Activated CD4-positive, alpha-beta T cell treated with anti-CD3 and anti-CD28 coated beads, Interleukin-2, amount 10 ng/mL, durations not matched to agents 7 days and 5 days (primary cell): Measurements from ENCODE around the gene ZBTB39. TPM values are rescaled to one million over a fixed set of nuclear protein-coding genes. Genes with fewer than 3 reads are reported as not detected.

Experiments
- CTCF ChIA-PET: fragments of 350-600 bp; sonication (Branson Sonifier 250); formaldehyde crosslinking; loops from one replicate; lab custom pipeline; 2021; ENCODE audit warnings: antibody characterized with exemption; lab: Charles Lee
- POLR2A ChIA-PET: fragments of 350-600 bp; sonication (Branson Sonifier 250); formaldehyde crosslinking; loops from one replicate; lab custom pipeline; 2021; ENCODE audit warnings: antibody characterized with exemption; lab: Charles Lee
- DNase-seq: peaks from one replicate; pipeline ENCODE4 v3.0.0-alpha.2; 2020
- H3K27ac Mint-ChIP-seq: one replicate; pipeline ENCODE4 v1.8.0; 2021; ENCODE audit warnings: mild to moderate bottlenecking, moderate library complexity, mixed read lengths
- H3K27me3 Mint-ChIP-seq: one replicate; pipeline ENCODE4 v1.8.0; 2021; ENCODE audit warnings: mixed read lengths
- H3K36me3 Mint-ChIP-seq: one replicate; pipeline ENCODE4 v1.8.0; 2021; ENCODE audit warnings: low read depth, mixed read lengths
- H3K4me1 Mint-ChIP-seq: one replicate; pipeline ENCODE4 v1.8.0; 2021; ENCODE audit warnings: mixed read lengths
- H3K4me3 Mint-ChIP-seq: one replicate; pipeline ENCODE4 v1.8.0; 2021; ENCODE audit warnings: mild to moderate bottlenecking, moderate library complexity, mixed read lengths
- H3K9me3 Mint-ChIP-seq: one replicate; pipeline ENCODE4 v1.8.0; 2021; ENCODE audit warnings: mixed read lengths
- total RNA-seq, 2 experiments: library from RNA; stranded (reverse); gene quantifications; one replicate each; pipeline ENCODE4 v1.2.3, GENCODE V29; 2021

The ZBTB39 gene
- total RNA-seq, 2 experiments from 2014 or later: 8.8 to 9.5 TPM

GRCh38 chr12:57044889-57045288 is 38.5 kb upstream of the ZBTB39 start:
- Mint-ChIP-seq H3K27ac (no peak overlapping the region), H3K36me3 (peaks cover 2% of the 10 kb centered on the region), H3K4me1 (peaks cover 38% of the 10 kb centered on the region), H3K27me3 (peaks cover 3% of the 10 kb centered on the region), H3K9me3 (no peaks in the 10 kb centered on the region), H3K4me3 (no peak overlapping the region)
- ChIA-PET POLR2A (no interaction called here), CTCF (no interaction called here)
- DNase-seq: no peak

- CTCF ChIA-PET: no interaction called here
- DNase-seq: no peak
- Mint-ChIP-seq H3K27me3 (peaks cover 3% of the 10 kb centered on the region), H3K36me3 (peaks cover 2% of the 10 kb centered on the region), H3K27ac (no peak overlapping the region), H3K4me3 (no peak overlapping the region), H3K4me1 (peaks cover 38% of the 10 kb centered on the region), H3K9me3 (no peaks in the 10 kb centered on the region)
- POLR2A ChIA-PET: no interaction called here
Measured at GRCh38 chr12:57044468-57044867, 38.1 kb upstream of the ZBTB39 start.

GRCh38 chr12:57042695-57043094 is 36.3 kb upstream of the ZBTB39 start:
- H3K36me3 Mint-ChIP-seq: no peaks in the 10 kb centered on the region
- peaks cover 25% of the 10 kb centered on the region for H3K4me1 Mint-ChIP-seq
- H3K4me3 Mint-ChIP-seq: no peak overlapping the region
- H3K9me3 Mint-ChIP-seq: no peaks in the 10 kb centered on the region
- no peak overlapping the region for H3K27ac Mint-ChIP-seq
- POLR2A ChIA-PET: no interaction called here
- H3K27me3 Mint-ChIP-seq: peaks cover 3% of the 10 kb centered on the region
- CTCF ChIA-PET: interaction anchor here (1.1 to 1.4 kb wide), 2 partner anchors 10 to 16 kb away, joined by 3 to 4 read pairs; no protein-coding TSS in a partner anchor
- DNase-seq: no peak

- Mint-ChIP-seq H3K36me3 (no peaks in the 10 kb centered on the region), H3K4me1 (peaks cover 6% of the 10 kb centered on the region), H3K27me3 (peaks cover 3% of the 10 kb centered on the region), H3K27ac (no peak overlapping the region), H3K9me3 (no peaks in the 10 kb centered on the region), H3K4me3 (no peak overlapping the region)
- POLR2A ChIA-PET: interaction anchor here (0.6 to 0.7 kb wide), 2 partner anchors 9 to 33 kb away, joined by 3 read pairs; partner anchors contain the start of gene MYO1A
- CTCF ChIA-PET: interaction anchor here (0.8 to 1.9 kb wide), 9 partner anchors 9 to 35 kb away, joined by 3 to 8 read pairs (median 4); partner anchors contain the start of genes MYO1A and TAC3
- no peak for DNase-seq
Measured at GRCh38 chr12:57040750-57041149, 34.4 kb upstream of the ZBTB39 start.

GRCh38 chr12:57040211-57040610 is 33.9 kb upstream of the ZBTB39 start:
- DNase-seq: no peak
- Mint-ChIP-seq H3K27ac (no peak overlapping the region), H3K27me3 (peaks cover 3% of the 10 kb centered on the region), H3K36me3 (no peaks in the 10 kb centered on the region), H3K9me3 (no peaks in the 10 kb centered on the region), H3K4me3 (no peak overlapping the region), H3K4me1 (peaks cover 3% of the 10 kb centered on the region)
- POLR2A ChIA-PET: interaction anchor here (0.7 kb wide), 1 partner anchor 32 kb away, joined by 3 read pairs; no protein-coding TSS in a partner anchor
- CTCF ChIA-PET: interaction anchor here (0.8 to 1.9 kb wide), 8 partner anchors 9 to 35 kb away, joined by 3 to 8 read pairs (median 4); partner anchors contain the start of genes MYO1A and TAC3

- ChIA-PET CTCF (interaction anchor here (1.1 to 1.6 kb wide), 2 partner anchors 18 to 24 kb away, joined by 3 read pairs; no protein-coding TSS in a partner anchor), POLR2A (no interaction called here)
- Mint-ChIP-seq H3K27me3 (peaks cover 3% of the 10 kb centered on the region), H3K4me1 (no peaks in the 10 kb centered on the region), H3K4me3 (no peak overlapping the region), H3K36me3 (no peaks in the 10 kb centered on the region), H3K27ac (no peak overlapping the region), H3K9me3 (no peaks in the 10 kb centered on the region)
- DNase-seq: no peak
Measured at GRCh38 chr12:57039016-57039798, 32.9 kb upstream of the ZBTB39 start.

GRCh38 chr12:57037264-57037663 is 30.9 kb upstream of the ZBTB39 start:
- Mint-ChIP-seq H3K9me3 (no peaks in the 10 kb centered on the region), H3K27me3 (peaks cover 3% of the 10 kb centered on the region), H3K36me3 (no peaks in the 10 kb centered on the region), H3K4me1 (peaks cover 2% of the 10 kb centered on the region), H3K27ac (no peak overlapping the region), H3K4me3 (no peak overlapping the region)
- ChIA-PET POLR2A (no interaction called here), CTCF (interaction anchor here (1.2 to 1.6 kb wide), 2 partner anchors 9 to 14 kb away, joined by 5 read pairs; no protein-coding TSS in a partner anchor)
- DNase-seq: no peak

- no peak for DNase-seq
- POLR2A ChIA-PET: no interaction called here
- no peaks in the 10 kb centered on the region for H3K36me3 Mint-ChIP-seq
Measured at GRCh38 chr12:57033431-57033830, 27.1 kb upstream of the ZBTB39 start.

GRCh38 chr12:57031789-57032188 is 25.4 kb upstream of the ZBTB39 start:
- ChIA-PET POLR2A (no interaction called here), CTCF (interaction anchor here (0.9 to 5.4 kb wide), 16 partner anchors 9 to 93 kb away, joined by 3 to 31 read pairs (median 5); partner anchors contain the start of genes MYO1A, NEMP1, STAT6 and TAC3)
- H3K27me3 Mint-ChIP-seq: no peaks in the 10 kb centered on the region
- no peak overlapping the region for H3K4me3 Mint-ChIP-seq
- DNase-seq: no peak
- H3K27ac Mint-ChIP-seq: no peak overlapping the region
- H3K36me3 Mint-ChIP-seq: no peaks in the 10 kb centered on the region
- peaks cover 41% of the 10 kb centered on the region for H3K4me1 Mint-ChIP-seq
- H3K9me3 Mint-ChIP-seq: no peaks in the 10 kb centered on the region

More at GRCh38 chr12:57033431-57033830, 27.1 kb upstream of the ZBTB39 start:
- H3K9me3 Mint-ChIP-seq: no peaks in the 10 kb centered on the region
- H3K4me3 Mint-ChIP-seq: no peak overlapping the region
- no peak overlapping the region for H3K27ac Mint-ChIP-seq
- peaks cover 26% of the 10 kb centered on the region for H3K4me1 Mint-ChIP-seq
- H3K27me3 Mint-ChIP-seq: no peaks in the 10 kb centered on the region
- CTCF ChIA-PET: interaction anchor here (0.8 to 5.4 kb wide), 8 partner anchors 10 to 79 kb away, joined by 3 to 31 read pairs (median 4); partner anchors contain the start of gene TAC3

- CTCF ChIA-PET: interaction anchor here (0.5 to 5.4 kb wide), 19 partner anchors 9 to 418 kb away, joined by 3 to 31 read pairs (median 5); partner anchors contain the start of genes MYO1A, NEMP1, STAT6 and TAC3
- no peaks in the 10 kb centered on the region for H3K36me3 Mint-ChIP-seq
- H3K4me3 Mint-ChIP-seq: no peak overlapping the region
- POLR2A ChIA-PET: interaction anchor here (0.6 kb wide), 1 partner anchor 268 kb away, joined by 4 read pairs; the partner anchor contains the start of gene HSD17B6
- peak; percentile 39 for DNase-seq
- no peaks in the 10 kb centered on the region for H3K9me3 Mint-ChIP-seq
- H3K4me1 Mint-ChIP-seq: peaks cover 47% of the 10 kb centered on the region
- H3K27me3 Mint-ChIP-seq: no peaks in the 10 kb centered on the region
- H3K27ac Mint-ChIP-seq: peak overlapping the region; percentile 28
Measured at GRCh38 chr12:57031138-57031725, 24.9 kb upstream of the ZBTB39 start.

GRCh38 chr12:57029457-57029856 is 23.1 kb upstream of the ZBTB39 start:
- POLR2A ChIA-PET: no interaction called here
- peaks cover 47% of the 10 kb centered on the region for H3K4me1 Mint-ChIP-seq
- DNase-seq: no peak
- H3K4me3 Mint-ChIP-seq: no peak overlapping the region
- no peak overlapping the region for H3K27ac Mint-ChIP-seq
- no peaks in the 10 kb centered on the region for H3K27me3 Mint-ChIP-seq
- no peaks in the 10 kb centered on the region for H3K36me3 Mint-ChIP-seq
- CTCF ChIA-PET: interaction anchor here (0.8 to 1.6 kb wide), 2 partner anchors 12 to 18 kb away, joined by 3 read pairs; no protein-coding TSS in a partner anchor
- H3K9me3 Mint-ChIP-seq: no peaks in the 10 kb centered on the region

GRCh38 chr12:57027805-57028153 is 21.4 kb upstream of the ZBTB39 start:
- H3K36me3 Mint-ChIP-seq: no peaks in the 10 kb centered on the region
- H3K27me3 Mint-ChIP-seq: no peaks in the 10 kb centered on the region
- DNase-seq: no peak
- CTCF ChIA-PET: interaction anchor here (1.0 to 2.5 kb wide), 9 partner anchors 9 to 84 kb away, joined by 3 to 10 read pairs (median 5); partner anchors contain the start of gene STAT6
- H3K27ac Mint-ChIP-seq: peak overlapping the region; percentile 87
- no peak overlapping the region for H3K4me3 Mint-ChIP-seq
- peaks cover 45% of the 10 kb centered on the region for H3K4me1 Mint-ChIP-seq
- POLR2A ChIA-PET: no interaction called here
- no peaks in the 10 kb centered on the region for H3K9me3 Mint-ChIP-seq
